GM21390 (cell line): ENCODE results near the gene HPD.

ENCODE experiments used
- ATAC-seq: cut with Tn5 transposase; IDR thresholded peaks from one replicate; pipeline ENCODE4 v1.9.1; 2021; ENCODE audit not compliant: unreplicated experiment

The HPD gene

GRCh38 chr12:121829250-121829918 is 29.3 kb downstream of the HPD start:
- ATAC-seq, result no peak

GRCh38 chr12:121828826-121829225 is 29.8 kb downstream of the HPD start:
- ATAC-seq, result no peak

- no peak for ATAC-seq
Measured at GRCh38 chr12:121828306-121828705, 30.4 kb downstream of the HPD start.

GRCh38 chr12:121827351-121828099 is 31.1 kb downstream of the HPD start:
- ATAC-seq, result no peak

GRCh38 chr12:121826318-121827150 is 32.1 kb downstream of the HPD start:
- no peak for ATAC-seq

GRCh38 chr12:121825041-121825523 is 33.6 kb downstream of the HPD start:
- no peak for ATAC-seq

- no peak for ATAC-seq
Measured at GRCh38 chr12:121823727-121824115, 34.9 kb downstream of the HPD start.

GRCh38 chr12:121823101-121823726 is 35.4 kb downstream of the HPD start:
- no peak for ATAC-seq

- ATAC-seq, result no peak
Measured at GRCh38 chr12:121822393-121823100, 36.1 kb downstream of the HPD start.

GRCh38 chr12:121820056-121820455 is 38.6 kb downstream of the HPD start:
- no peak for ATAC-seq

- ATAC-seq, result no peak
Measured at GRCh38 chr12:121819212-121819949, 39.3 kb downstream of the HPD start.

- ATAC-seq, result no peak
Measured at GRCh38 chr12:121817648-121818043, 41.0 kb downstream of the HPD start.

GRCh38 chr12:121816925-121817647 is 41.6 kb downstream of the HPD start:
- ATAC-seq, result no peak

GRCh38 chr12:121815263-121815662 is 43.4 kb downstream of the HPD start:
- ATAC-seq, result no peak

- no peak for ATAC-seq
Measured at GRCh38 chr12:121814429-121815119, 44.1 kb downstream of the HPD start.

- ATAC-seq, result no peak
Measured at GRCh38 chr12:121813951-121814350, 44.7 kb downstream of the HPD start.

GRCh38 chr12:121812921-121813896 is 45.5 kb downstream of the HPD start:
- ATAC-seq, result no peak
